DMS79 treated with DMSO at 0.1 percent for 48 hours (cell line): ENCODE data around the gene CDKN2C.
A peak's percentile ranks its signal among the peaks of the same experiment; 100 is the strongest.

ENCODE experiments used
- DNase-seq: peaks from one replicate; lab custom pipeline; 2025; lab: John Stamatoyannopoulos, UW

Gene CDKN2C

GRCh38 chr1:50966991-50967390, 3.1 kb upstream of the CDKN2C start:
- no peak for DNase-seq

GRCh38 chr1:50967416-50968157, 2.5 kb upstream of the CDKN2C start:
- peak; percentile 86 for DNase-seq

GRCh38 chr1:50968158-50968820, 1.8 kb upstream of the CDKN2C start:
- peak; percentile 92 for DNase-seq

GRCh38 chr1:50968821-50969610, 1.0 kb upstream of the CDKN2C start:
- DNase-seq, result no peak

- peak; percentile 74 for DNase-seq
Measured at GRCh38 chr1:50970509-50970887, 453 bp downstream of the CDKN2C start.

GRCh38 chr1:50970931-50971582, 1.0 kb downstream of the CDKN2C start:
- DNase-seq, result peak; percentile 62

- peak; percentile 72 for DNase-seq
Measured at GRCh38 chr1:50971748-50972305, 1.8 kb downstream of the CDKN2C start.

- peak; percentile 70 for DNase-seq
Measured at GRCh38 chr1:50972766-50973165, 2.7 kb downstream of the CDKN2C start.

GRCh38 chr1:50973255-50973654, 3.2 kb downstream of the CDKN2C start:
- no peak for DNase-seq

GRCh38 chr1:50973875-50974617, 4.0 kb downstream of the CDKN2C start:
- DNase-seq, result peak; percentile 77

- DNase-seq, result peak; percentile 77
Measured at GRCh38 chr1:50974618-50974935, 4.5 kb downstream of the CDKN2C start.

GRCh38 chr1:50975436-50975835, 5.4 kb downstream of the CDKN2C start:
- DNase-seq, result peak; percentile 66

GRCh38 chr1:50976111-50976889, 6.3 kb downstream of the CDKN2C start:
- DNase-seq, result peak; percentile 90

- DNase-seq, result peak; percentile 90
Measured at GRCh38 chr1:50976890-50977574, 7.0 kb downstream of the CDKN2C start.

- DNase-seq, result no peak
Measured at GRCh38 chr1:50977575-50978143, 7.6 kb downstream of the CDKN2C start.

GRCh38 chr1:50978144-50978851, 8.3 kb downstream of the CDKN2C start:
- peak; percentile 74 for DNase-seq

- peak; percentile 90 for DNase-seq
Measured at GRCh38 chr1:50978852-50979781, 9.1 kb downstream of the CDKN2C start.

- DNase-seq, result peak; percentile 75
Measured at GRCh38 chr1:50979937-50980336, 9.9 kb downstream of the CDKN2C start.
